Stimulated activated CD4-positive, alpha-beta T cell treated with anti-CD3 and anti-CD28 coated beads, Interleukin-15, amount 100 ng/mL, for 48 hours (primary cell): Measurements from ENCODE around the gene SLCO2A1.

Experiments used
- DNase-seq, 2 donors: peaks; one replicate each; pipeline ENCODE4 v3.0.0-alpha.2; 2020; ENCODE audit warnings: low read depth in 2 of 2

SLCO2A1 gene

DNA sequence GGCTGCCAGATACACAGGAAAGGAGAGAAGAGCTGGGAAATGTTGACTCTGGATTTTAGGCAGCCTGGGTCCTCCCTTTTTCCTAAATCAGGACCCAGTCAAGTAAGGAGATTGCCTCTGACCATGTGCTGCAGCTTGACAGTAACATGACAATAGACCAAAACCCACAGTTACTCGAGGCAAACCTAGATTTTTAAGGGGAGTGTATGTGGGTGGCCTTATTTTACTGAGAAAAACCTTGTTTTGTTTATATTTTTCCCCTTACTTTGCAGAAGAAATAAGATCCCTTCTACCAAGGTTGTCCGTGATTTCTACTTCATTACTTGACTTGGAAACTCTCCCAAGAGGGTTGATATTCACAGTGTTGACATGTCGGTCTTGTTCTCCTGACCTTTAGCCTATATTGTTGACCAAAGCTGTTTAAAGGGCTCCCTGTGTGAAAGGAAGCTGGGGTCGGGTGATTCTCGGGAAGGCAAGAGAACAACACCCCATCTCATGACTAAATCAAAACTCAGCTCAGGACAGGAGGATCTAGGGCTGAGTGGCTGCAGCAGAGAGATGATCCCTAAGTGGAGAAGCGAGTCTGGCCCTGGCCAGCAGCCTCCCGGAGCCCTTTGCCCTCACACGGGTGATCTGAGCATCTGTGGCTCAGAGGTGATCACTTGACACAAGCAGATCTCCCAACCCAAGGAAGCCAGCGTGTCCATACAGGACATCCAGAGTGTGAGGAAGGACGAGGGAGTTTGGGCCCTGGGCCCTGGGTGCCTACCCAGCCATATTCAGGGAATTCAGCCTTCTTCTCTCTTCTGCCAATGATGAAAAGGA lies 31.0 kb upstream of the SLCO2A1 start:
- no peak for DNase-seq

GRCh38 chr3:134059671-134060560 lies 30.2 kb upstream of the SLCO2A1 start:
- DNase-seq = no peak

DNA sequence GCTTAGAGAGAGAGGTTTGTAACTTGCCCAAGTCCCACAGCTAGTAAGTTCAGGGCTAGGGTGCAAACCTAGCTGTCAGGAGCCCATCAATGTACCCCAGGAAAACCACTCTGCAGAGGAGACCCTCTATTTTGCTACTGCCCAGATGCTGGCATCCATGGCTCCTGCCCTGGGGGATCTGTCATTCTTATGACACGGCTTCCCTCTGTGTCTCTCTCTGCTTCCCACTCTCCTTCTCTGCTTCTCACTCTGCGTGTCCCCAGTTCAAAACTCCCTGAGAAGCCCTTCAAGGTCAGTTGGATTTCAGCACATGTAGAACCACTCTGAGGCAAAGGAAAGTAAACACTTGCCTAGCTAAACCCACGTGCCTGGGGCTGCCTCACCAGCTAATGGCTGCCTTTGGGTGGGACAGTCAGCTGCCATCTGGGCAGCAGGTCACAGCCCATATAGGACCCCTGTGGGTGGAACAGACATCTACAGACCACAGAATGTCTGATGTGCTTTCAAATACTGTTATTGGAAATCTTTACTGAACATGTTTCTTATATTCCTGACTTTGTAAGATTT lies 29.4 kb upstream of the SLCO2A1 start:
- no peak for DNase-seq

DNA sequence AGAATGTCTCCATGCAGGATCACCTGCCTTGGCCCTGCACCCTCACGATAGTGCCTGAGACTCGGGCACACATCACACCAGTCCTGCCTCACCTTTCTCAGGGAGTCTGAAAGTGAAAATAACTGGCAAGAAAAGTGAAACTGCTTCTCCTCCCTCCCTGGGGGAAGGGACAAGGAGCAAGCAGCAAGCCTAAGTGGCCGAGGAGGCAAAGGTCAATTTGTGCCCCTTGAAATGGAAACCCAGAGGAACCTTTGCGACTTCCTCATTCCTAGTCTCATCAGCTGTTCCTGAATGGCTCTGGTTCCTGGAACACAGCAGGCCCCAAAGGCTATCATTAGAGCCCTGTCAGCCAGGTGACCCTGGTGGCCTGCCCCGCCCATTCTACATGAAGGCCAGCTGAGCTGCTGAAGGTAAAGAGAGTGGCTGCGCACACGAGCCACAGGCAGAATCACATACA lies 28.0 kb upstream of the SLCO2A1 start:
- no peak for DNase-seq

DNA sequence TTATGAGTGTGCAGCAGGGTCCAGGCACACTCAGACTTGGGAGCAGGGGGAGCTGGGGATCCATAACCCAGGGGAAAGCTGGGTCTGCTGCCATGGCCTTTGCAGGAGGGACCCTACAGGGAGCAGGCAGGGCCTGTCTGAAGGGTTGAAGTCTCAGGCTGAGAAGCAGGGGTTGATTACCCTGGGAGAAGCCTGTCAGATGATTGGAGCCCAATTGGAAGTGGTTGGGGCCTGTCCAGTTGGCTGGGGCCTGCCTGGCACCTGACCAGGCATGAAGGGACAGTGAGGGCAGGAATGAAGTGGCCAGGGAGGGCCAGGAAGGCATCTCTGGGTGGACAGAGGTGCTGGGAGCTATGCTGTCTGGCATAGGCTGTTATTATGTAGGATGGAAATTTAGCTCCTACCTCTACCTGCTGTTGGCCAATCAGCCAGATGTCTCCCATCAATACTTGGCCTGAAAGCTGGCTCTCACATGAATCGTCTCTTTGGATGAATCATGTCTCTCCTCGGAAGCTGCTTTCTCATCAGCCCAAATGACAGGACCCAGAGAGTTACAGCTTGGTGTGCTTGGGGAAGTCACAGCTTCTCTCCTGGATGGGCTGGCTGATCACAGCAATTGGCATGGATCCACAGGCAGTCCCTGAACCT lies 27.4 kb upstream of the SLCO2A1 start:
- DNase-seq = no peak

DNA sequence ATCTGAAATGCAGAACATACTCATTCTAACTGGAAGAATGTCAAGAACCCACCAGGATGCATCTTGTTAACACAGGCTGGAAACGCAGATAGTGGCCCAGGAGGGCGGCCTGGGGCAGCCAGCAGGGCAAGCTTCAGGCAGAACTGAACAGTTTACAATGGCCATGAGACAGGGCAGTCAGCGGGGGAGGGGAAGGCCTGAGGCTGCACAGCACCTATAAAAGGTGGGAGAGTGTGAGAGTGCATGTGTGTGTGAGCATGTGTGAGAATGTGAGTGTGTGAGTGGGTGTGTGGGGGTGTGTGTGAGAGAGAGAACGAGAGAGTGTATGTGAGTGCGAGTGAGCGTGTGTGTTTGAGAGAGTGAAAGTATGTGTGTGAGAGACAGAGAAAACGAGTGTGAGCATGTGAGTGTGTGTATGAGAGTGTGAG lies 26.8 kb upstream of the SLCO2A1 start:
- no peak for DNase-seq

GRCh38 chr3:134055661-134056060 lies 25.9 kb upstream of the SLCO2A1 start:
- DNase-seq = no peak

GRCh38 chr3:134054881-134055280 lies 25.2 kb upstream of the SLCO2A1 start:
- no peak for DNase-seq

GRCh38 chr3:134054231-134054630 lies 24.5 kb upstream of the SLCO2A1 start:
- no peak for DNase-seq

- DNase-seq = no peak
These were observed 22.6 kb upstream of the SLCO2A1 start for GRCh38 chr3:134052370-134052769.

DNA sequence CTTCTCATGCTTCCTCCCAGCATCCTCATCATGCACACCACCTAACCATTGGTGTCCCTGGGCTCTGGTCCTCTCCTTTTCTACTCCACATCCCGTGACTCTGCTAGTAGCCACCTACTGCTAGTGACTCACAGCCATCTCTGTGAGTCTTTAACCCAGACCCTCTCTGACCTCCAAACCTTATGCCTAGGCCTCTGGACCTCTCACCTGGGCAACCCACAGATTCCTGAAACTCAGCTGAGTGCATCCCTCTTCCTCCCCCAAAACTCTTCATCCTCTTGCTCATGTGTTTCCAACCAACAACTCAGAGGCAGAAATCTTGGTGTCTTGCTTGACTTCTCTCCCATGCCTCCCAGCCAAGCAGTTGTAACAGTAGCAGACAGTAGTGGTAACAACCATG lies 20.0 kb upstream of the SLCO2A1 start:
- DNase-seq = no peak

DNA sequence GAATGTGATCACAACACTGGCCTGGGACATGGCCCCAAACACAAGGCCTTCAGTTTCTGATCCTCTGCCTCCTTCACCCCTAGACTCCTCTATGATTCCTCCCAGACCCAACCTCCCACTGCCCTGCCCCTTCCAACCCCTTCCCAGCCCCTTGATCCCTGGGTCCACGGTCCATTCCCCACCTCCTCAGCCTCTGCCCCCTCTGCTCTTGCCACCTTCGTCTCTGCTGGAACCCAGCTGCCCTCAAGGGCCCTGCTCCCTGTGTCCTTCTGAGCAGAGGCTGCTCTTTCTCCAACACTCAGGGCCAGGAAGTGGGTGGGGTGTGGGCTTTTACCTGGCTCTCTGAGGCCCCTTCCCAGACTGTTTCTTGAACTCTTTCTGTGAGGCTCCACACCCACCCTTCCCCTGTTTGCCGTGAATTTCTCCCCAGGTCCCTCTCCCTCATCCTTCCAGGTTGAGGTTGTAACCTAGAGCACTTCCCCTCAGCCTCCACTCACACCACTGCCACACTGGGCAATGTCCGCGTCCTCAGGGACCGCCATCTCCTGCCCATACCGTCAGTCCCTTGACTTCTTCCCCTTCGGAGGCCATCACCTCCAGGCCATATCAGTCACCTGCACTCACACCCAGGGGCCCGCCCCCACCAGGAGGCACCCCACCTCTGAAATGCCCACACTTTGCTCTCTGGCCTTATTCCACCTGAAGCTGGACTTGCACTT lies 18.7 kb upstream of the SLCO2A1 start:
- no peak for DNase-seq

GRCh38 chr3:134044459-134044858 lies 14.7 kb upstream of the SLCO2A1 start:
- no peak for DNase-seq

- DNase-seq = no peak
These were observed 10.3 kb upstream of the SLCO2A1 start for GRCh38 chr3:134040066-134040465.

DNA sequence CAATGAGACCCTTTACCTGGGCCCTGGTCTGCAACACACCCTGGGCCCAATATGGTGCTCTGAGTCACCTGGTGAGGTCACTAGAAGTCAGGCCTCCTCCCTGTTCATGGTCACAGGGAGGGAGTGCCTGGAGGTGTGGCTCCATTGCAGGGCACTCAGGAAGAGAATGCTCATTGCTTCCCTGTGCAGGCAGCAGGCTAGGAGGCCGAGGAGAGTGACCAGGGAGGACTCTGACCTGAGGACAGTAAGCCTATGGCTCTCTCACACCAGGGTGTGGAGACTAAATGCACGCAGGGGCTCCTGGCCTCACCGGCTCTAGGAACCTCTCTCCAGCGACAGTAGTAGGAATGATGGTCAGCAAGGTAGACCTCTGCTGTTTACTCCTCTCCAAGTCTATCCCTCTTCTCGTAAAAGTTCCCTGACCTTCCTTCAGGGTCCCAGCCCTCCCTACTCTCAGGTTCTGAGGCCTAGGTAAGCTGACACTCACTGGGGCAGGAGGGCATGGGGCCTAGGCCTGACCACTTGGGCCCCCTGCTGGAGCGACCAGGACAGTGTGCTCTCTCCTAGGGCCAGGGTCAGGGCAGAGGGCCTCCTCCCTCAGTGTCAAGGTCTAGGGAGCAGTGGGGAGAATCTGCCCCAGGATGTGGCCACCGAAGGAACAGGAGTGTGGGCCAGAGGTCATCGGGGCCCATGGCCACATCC lies 9.6 kb upstream of the SLCO2A1 start:
- no peak for DNase-seq

DNA sequence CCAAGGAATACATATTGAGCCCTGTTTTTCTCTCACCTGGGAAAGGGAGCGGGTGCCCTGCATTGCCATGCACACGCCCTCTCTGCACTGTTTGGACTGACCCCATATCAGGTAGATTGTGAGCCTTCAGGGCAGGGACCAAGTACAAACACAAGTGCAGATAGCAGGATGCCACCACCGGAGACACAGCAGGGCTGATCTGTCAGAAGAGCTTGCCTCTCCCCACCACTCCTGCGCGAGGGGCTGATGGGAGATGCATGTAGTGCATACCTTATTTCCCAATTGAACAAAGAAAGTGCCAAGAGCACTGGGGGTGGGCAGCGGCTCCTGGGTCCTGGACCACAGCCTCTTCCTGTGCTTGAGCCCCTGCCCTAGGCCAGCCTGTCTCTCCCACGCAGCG lies 9.0 kb upstream of the SLCO2A1 start:
- no peak for DNase-seq

DNA sequence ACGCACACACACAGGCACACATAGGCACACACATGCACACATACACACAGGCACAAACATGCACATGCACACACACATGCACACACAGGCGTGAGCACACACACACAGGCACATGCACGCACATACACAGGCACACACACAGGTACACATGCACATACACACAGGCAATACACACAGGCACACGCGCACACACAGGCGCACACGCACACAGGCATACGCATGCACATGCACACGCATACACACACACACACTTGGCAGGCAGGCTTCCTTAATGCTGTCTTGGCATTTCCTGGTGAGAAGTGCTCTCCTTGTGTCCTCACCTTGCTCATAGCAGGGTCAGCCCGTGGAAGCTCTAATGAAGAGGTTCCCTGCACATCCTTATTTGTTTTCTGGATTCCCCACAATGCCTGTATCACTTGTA lies 8.4 kb upstream of the SLCO2A1 start:
- no peak for DNase-seq

DNA sequence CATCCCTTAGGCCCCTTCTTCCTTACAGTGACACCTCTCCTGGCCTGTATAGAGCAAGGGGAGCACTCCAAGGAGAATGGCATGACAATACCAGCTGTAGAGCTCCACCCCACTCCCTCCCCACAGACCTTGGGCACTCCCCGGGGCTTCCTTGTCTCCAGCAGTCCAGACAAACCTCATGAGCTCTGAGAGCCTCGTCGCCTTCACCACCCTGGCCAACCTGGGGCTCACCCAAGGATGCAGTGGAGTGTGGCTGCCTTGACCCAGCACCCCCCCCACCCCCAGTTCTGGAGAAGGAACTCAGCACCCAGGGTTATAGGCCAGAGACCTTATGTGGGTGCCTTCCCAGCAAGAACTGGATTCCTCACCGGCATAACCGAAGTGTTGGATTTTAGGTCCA lies 7.4 kb upstream of the SLCO2A1 start:
- DNase-seq = no peak

- no peak for DNase-seq
These were observed 6.6 kb upstream of the SLCO2A1 start for GRCh38 chr3:134036291-134036690.

DNA sequence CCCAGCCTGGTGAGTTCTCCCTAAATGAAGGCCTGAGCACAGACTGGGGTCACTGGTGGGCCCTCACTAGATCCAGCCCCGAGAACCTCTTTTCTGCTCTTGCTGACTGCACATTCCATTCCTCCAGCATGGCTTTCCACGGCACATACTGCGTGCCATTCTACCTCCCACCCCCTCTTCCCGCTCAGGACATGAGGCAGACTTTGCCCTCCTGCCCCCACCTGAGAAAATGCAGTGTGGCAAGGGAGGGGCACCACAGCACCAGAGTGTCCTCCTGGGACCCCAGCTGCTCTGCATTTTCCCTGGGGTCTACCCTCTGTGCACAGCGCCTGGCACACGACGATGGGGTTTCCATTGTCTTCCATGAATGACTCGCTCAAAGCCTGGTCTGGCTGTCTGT lies 6.1 kb upstream of the SLCO2A1 start:
- no peak for DNase-seq
